GM12865 (cell line): Measurements from ENCODE around the gene TBX18.

Source experiments
- DNase-seq: peaks from one replicate; pipeline ENCODE4 v3.0.0; 2010; ENCODE audit warnings: low read depth
- H3K4me3 ChIP-seq: 2 replicates; pipeline ENCODE4 v1.5.1; 2011; ENCODE audit warnings: mild to moderate bottlenecking, low read depth, low read length, control low read depth
- CTCF ChIP-seq: IDR thresholded peaks from 2 replicates; pipeline ENCODE4 v1.5.1; 2011; ENCODE audit warnings: low read length, control low read depth, low read depth, inconsistent platforms; ENCODE audit not compliant: insufficient read depth; ENCODE audit errors: missing control alignments

TBX18 gene

GRCh38 chr6:84738996-84739865 is 25.2 kb downstream of the TBX18 start:
- no peak for TF ChIP-seq CTCF
- no peak overlapping the region for H3K4me3 ChIP-seq
- no peak for DNase-seq

GRCh38 chr6:84733889-84734288 is 30.5 kb downstream of the TBX18 start:
- DNase-seq, result no peak
- H3K4me3 ChIP-seq, result no peak overlapping the region
- TF ChIP-seq CTCF, result no peak

GRCh38 chr6:84731901-84732300 is 32.5 kb downstream of the TBX18 start:
- DNase-seq, result no peak
- H3K4me3 ChIP-seq, result no peak overlapping the region
- TF ChIP-seq CTCF, result no peak

- no peak for DNase-seq
- no peak for TF ChIP-seq CTCF
- H3K4me3 ChIP-seq, result no peak overlapping the region
Observed at GRCh38 chr6:84731401-84731800, 33.0 kb downstream of the TBX18 start.

GRCh38 chr6:84728602-84729001 is 35.8 kb downstream of the TBX18 start:
- DNase-seq, result peak; percentile 5
- TF ChIP-seq CTCF, result peak; percentile 36
- H3K4me3 ChIP-seq, result no peak overlapping the region

- no peak for DNase-seq
- TF ChIP-seq CTCF, result no peak
- H3K4me3 ChIP-seq, result no peak overlapping the region
Observed at GRCh38 chr6:84719152-84719551, 45.2 kb downstream of the TBX18 start.
